HCT116 (cell line): ENCODE results near the gene CDKN2A. TPM values are rescaled to one million over a fixed set of nuclear protein-coding genes. Genes with fewer than 3 reads are reported as not detected.

Experiments
- ATAC-seq: fragments of 200-7000 bp; cut with Tn5 transposase; 2 replicates; pipeline ENCODE4 v1.9.1; 2020; ENCODE audit warnings: mild to moderate bottlenecking, moderate library complexity
- BruUV-seq: library from RNA; stranded (reverse); fragments of 400-500 nt; replicated peaks from 2 replicates; lab custom pipeline; 2021; lab: Mats Ljungman, UMichigan
- CTCF ChIA-PET: fragments of 300-600 bp; sonication (Branson Sonifier 250); formaldehyde crosslinking; loops from one replicate; lab custom pipeline; 2021; ENCODE audit warnings: antibody characterized with exemption; lab: Charles Lee
- POLR2A ChIA-PET: fragments of 300-600, 350-600 bp; sonication (Branson Sonifier 250); formaldehyde crosslinking; loops from one replicate; lab custom pipeline; 2021; ENCODE audit warnings: antibody characterized with exemption; lab: Charles Lee
- RAD21 ChIA-PET, 2 experiments: fragments of 300-600 bp; sonication (Branson Sonifier 250); formaldehyde crosslinking; loops; one replicate each; lab custom pipeline; 2023; ENCODE audit warnings: low total read pairs in 2 of 2; ENCODE audit not compliant: uncharacterized antibody in 2 of 2, unreplicated experiment in 2 of 2, low non-redundant PET in 1 of 2; lab: Charles Lee
- DNase-seq: peaks from one replicate; pipeline ENCODE4 v3.0.0-alpha.2; 2010; ENCODE audit warnings: low read depth, low spot score
- H2AFZ ChIP-seq: fragments of 200-600 bp; shearing (Covaris generic), sonication (generic); 2 replicates; pipeline ENCODE4 v1.6.1; 2017; ENCODE audit warnings: low read depth, mixed run types, mixed read lengths, antibody characterized with exemption, low read length; ENCODE audit not compliant: poor library complexity, severe bottlenecking
- H3K27ac ChIP-seq: 2 replicates; pipeline ENCODE4 v1.5.1; 2012; ENCODE audit warnings: low read depth, low read length
- H3K27me3 ChIP-seq: fragments of 200-600 bp; sonication (generic); 2 replicates; pipeline ENCODE4 v1.6.1; 2016; ENCODE audit warnings: mixed run types, low read length, mixed read lengths; ENCODE audit not compliant: insufficient read depth
- H3K36me3 ChIP-seq, 2 experiments: fragments of 200-500 bp in 1 of 2; fragments of 200-600 bp in 1 of 2; sonication (Bioruptor generic) in 1 of 2; sonication (generic) in 1 of 2; 2 replicates each; pipeline versions ENCODE4 v1.5.1 to v1.6.1; 2014 to 2016; ENCODE audit warnings: low read length in 2 of 2, inconsistent platforms in 1 of 2, mixed read lengths in 1 of 2, mixed run types in 1 of 2; ENCODE audit not compliant: insufficient read depth in 2 of 2, control insufficient read depth in 1 of 2
- H3K4me1 ChIP-seq, 2 experiments: fragments of 200-600 bp in 1 of 2; sonication (generic) in 1 of 2; 2 replicates each; pipeline versions ENCODE4 v1.5.1 to v1.6.1; 2012 to 2017; ENCODE audit warnings: low read length in 2 of 2, inconsistent platforms in 1 of 2, mild to moderate bottlenecking in 1 of 2, mixed read lengths in 1 of 2, mixed run types in 1 of 2, moderate library complexity in 1 of 2; ENCODE audit not compliant: insufficient read depth in 2 of 2, control insufficient read depth in 1 of 2
- H3K4me2 ChIP-seq: fragments of 200-600 bp; sonication (generic); 2 replicates; pipeline ENCODE4 v1.6.1; 2017; ENCODE audit warnings: mixed run types, low read length, mixed read lengths
- H3K4me3 ChIP-seq, 2 experiments: fragments of 200-600 bp in 1 of 2; sonication (generic) in 1 of 2; replicated peaks in 1 of 2; 2 replicates each; pipeline ENCODE4 v1.5.1; 2011 to 2016; ENCODE audit warnings: low read length in 2 of 2, control low read depth in 1 of 2, low read depth in 1 of 2, mild to moderate bottlenecking in 1 of 2, mixed read lengths in 1 of 2, mixed run types in 1 of 2
- H3K79me2 ChIP-seq: fragments of 200-600 bp; sonication (generic); 2 replicates; pipeline ENCODE4 v1.6.1; 2017; ENCODE audit warnings: mild to moderate bottlenecking, mixed run types, low read length, moderate library complexity, mixed read lengths; ENCODE audit not compliant: insufficient read depth
- H3K9ac ChIP-seq: fragments of 200-600 bp; sonication (generic); 2 replicates; pipeline ENCODE4 v1.6.1; 2016; ENCODE audit warnings: low read length, mixed read lengths
- H3K9me2 ChIP-seq: fragments of 200-600 bp; sonication (generic), shearing (Covaris generic); 2 replicates; pipeline ENCODE4 v1.6.1; 2017; ENCODE audit warnings: mixed run types, mild to moderate bottlenecking, moderate library complexity; ENCODE audit not compliant: insufficient read depth
- H3K9me3 ChIP-seq, 2 experiments: fragments of 200-500 bp in 1 of 2; fragments of 200-600 bp in 1 of 2; sonication (Bioruptor generic) in 1 of 2; sonication (generic) in 1 of 2; 2 replicates each; pipeline ENCODE4 v1.6.1; 2014 to 2017; ENCODE audit warnings: low read length in 2 of 2, mixed read lengths in 2 of 2, inconsistent platforms in 1 of 2, low read depth in 1 of 2, mild to moderate bottlenecking in 1 of 2, mixed run types in 1 of 2, moderate library complexity in 1 of 2; ENCODE audit not compliant: control insufficient read depth in 1 of 2, insufficient read depth in 1 of 2
- H4K20me1 ChIP-seq: fragments of 200-600 bp; sonication (generic), shearing (Covaris generic); 2 replicates; pipeline ENCODE4 v1.6.1; 2017; ENCODE audit warnings: mixed run types, mild to moderate bottlenecking, moderate library complexity; ENCODE audit not compliant: insufficient read depth
- CBX3 ChIP-seq: IDR thresholded peaks from 2 replicates; pipeline ENCODE4 v1.6.1; 2012; ENCODE audit warnings: low read depth
- CEBPB ChIP-seq: IDR thresholded peaks from 2 replicates; pipeline ENCODE4 v1.6.1; 2012; ENCODE audit warnings: low read depth
- EZH2 ChIP-seq: fragments of 200-600 bp; sonication (generic); IDR thresholded peaks from 2 replicates; pipeline ENCODE4 v1.6.1; 2017; ENCODE audit warnings: antibody characterized with exemption, mixed run types
- EZH2phosphoT487 ChIP-seq: fragments of 200-600 bp; IDR thresholded peaks from 2 replicates; pipeline ENCODE4 v1.6.1; 2018; ENCODE audit warnings: antibody characterized with exemption, borderline replicate concordance
- FOSL1 ChIP-seq: IDR thresholded peaks from 2 replicates; pipeline ENCODE4 v1.6.1; 2012; ENCODE audit warnings: low read depth
- JUND ChIP-seq: IDR thresholded peaks from 2 replicates; pipeline ENCODE4 v1.6.1; 2012
- POLR2A ChIP-seq: IDR thresholded peaks from 2 replicates; pipeline ENCODE4 v1.7.0; 2011; ENCODE audit warnings: borderline replicate concordance; ENCODE audit not compliant: insufficient read depth, insufficient read length; ENCODE audit errors: extremely low read depth
- POLR2AphosphoS5 ChIP-seq: IDR thresholded peaks from 2 replicates; pipeline ENCODE4 v1.6.1; 2011; ENCODE audit warnings: mild to moderate bottlenecking, low read depth, low read length, moderate library complexity
- RAD21 ChIP-seq: IDR thresholded peaks from 2 replicates; pipeline ENCODE4 v1.6.1; 2012; ENCODE audit warnings: low read depth, mild to moderate bottlenecking
- SRF ChIP-seq: IDR thresholded peaks from 2 replicates; pipeline ENCODE4 v1.6.1; 2012; ENCODE audit warnings: low read depth
- TCF7L2 ChIP-seq: IDR thresholded peaks from 2 replicates; pipeline ENCODE4 v1.7.0; 2011; ENCODE audit warnings: borderline replicate concordance, inconsistent platforms; ENCODE audit not compliant: insufficient read depth, insufficient read length; ENCODE audit errors: extremely low read depth
- ZNF274 ChIP-seq: fragments of 200-500 bp; sonication (Bioruptor generic); IDR thresholded peaks from 2 replicates; pipeline ENCODE4 v1.6.1; 2014; ENCODE audit warnings: mild to moderate bottlenecking, low read depth, low read length, inconsistent platforms
- intact Hi-C: fragments of 100-400 bp; cut with micrococcal nuclease; formaldehyde crosslinking; loops from 2 replicates; pipeline ENCODE4 v1.10.0; 2022
- total RNA-seq: library from RNA; stranded (reverse); gene quantifications from one replicate; pipeline ENCODE4 v1.2.1, GENCODE V29; 2021; ENCODE audit not compliant: unreplicated experiment
- TF ChIP-seq, protein P1 (sequence below): IDR thresholded peaks from 2 replicates; pipeline ENCODE4 v1.6.1; 2012
- TF ChIP-seq, protein P2 (sequence below), 3 experiments: fragments of 200-600 bp in 1 of 3; sonication (generic) in 1 of 3; IDR thresholded peaks in 2 of 3; conservative IDR thresholded peaks in 1 of 3; 2 replicates each; pipeline ENCODE4 v1.5.1; 2012 to 2017; ENCODE audit warnings: low read depth in 2 of 3, low read length in 2 of 3, antibody characterized with exemption in 1 of 3, borderline replicate concordance in 1 of 3, control low read depth in 1 of 3, mild to moderate bottlenecking in 1 of 3, mixed read lengths in 1 of 3, mixed run types in 1 of 3, moderate library complexity in 1 of 3; ENCODE audit not compliant: insufficient read depth in 1 of 3

The CDKN2A gene
- total RNA-seq, 1 experiment from 2014 or later: 89.7 TPM

DNA sequence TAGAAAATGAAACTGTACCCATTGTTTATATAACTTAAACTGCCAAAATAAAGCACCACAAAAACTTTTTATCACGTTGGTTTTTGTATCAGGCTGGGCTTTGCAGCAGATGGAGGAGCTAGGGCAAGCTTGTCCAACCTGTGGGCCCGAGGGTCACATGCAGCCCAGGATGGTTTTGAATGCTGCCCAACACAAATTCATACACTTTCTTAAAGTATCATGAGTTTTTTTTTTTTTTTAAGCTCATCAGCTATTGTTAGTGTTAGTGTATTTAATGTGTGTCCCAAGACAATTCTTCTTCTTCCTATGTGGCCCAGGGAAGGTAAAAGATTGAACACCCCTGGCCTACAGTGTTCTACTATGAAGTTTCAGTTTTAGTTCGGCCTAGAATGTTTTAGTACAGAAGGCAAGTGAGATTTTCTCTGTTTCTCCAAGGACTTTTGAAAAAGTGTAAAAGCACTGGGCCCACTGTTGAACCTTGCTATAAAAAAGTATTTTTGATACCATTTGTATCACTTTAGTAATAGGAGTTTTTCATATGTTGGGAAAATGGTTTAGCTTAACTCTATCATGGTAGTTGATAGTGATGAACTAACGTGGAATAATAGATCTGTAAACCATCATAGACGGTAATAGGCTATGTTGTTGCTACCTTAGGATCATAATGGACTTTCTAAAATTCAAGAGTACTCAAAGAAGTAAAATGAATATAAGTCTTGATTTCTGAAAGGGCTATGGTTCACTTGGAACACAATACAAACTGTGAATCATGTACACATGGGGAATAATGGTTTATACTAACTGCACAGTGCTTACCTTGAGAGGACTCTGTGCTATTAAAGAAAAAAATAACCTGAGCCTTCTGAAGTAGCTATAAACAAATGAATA, 2.9 kb downstream of the CDKN2A start:
- DNase-seq (no peak), ATAC-seq (no peak)
- intact Hi-C loops: no loop called here
- H3K4me2 ChIP-seq: no peak overlapping the region
- ChIA-PET CTCF (interaction anchor here (1.4 to 2.4 kb wide), 2 partner anchors 17 to 178 kb away, joined by 4 to 11 read pairs; partner anchors contain the start of gene CDKN2B), RAD21 (no interaction called here), POLR2A (no interaction called here)
- H3K9ac ChIP-seq: no peak overlapping the region
- no peak overlapping the region for H2AFZ ChIP-seq
- no peak overlapping the region for H3K4me3 ChIP-seq
- H3K79me2 ChIP-seq: peaks cover 66% of the 10 kb centered on the region
- H4K20me1 ChIP-seq: no peaks in the 10 kb centered on the region
- H3K27me3 ChIP-seq: no peaks in the 10 kb centered on the region
- no peaks in the 10 kb centered on the region for H3K9me3 ChIP-seq
- peaks cover 4 to 13% of the 10 kb centered on the region in 2 experiments; a peak in 3 of 4 replicates for H3K4me1 ChIP-seq
- TF ChIP-seq, protein P1, sequence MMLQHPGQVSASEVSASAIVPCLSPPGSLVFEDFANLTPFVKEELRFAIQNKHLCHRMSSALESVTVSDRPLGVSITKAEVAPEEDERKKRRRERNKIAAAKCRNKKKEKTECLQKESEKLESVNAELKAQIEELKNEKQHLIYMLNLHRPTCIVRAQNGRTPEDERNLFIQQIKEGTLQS: no peak
- TF ChIP-seq CEBPB: no peak
- no peak for TF ChIP-seq POLR2AphosphoS5
- TF ChIP-seq EZH2phosphoT487: no peak
- no peak for TF ChIP-seq CBX3
- no peak for TF ChIP-seq JUND
- TF ChIP-seq TCF7L2: no peak
- TF ChIP-seq, protein P2, sequence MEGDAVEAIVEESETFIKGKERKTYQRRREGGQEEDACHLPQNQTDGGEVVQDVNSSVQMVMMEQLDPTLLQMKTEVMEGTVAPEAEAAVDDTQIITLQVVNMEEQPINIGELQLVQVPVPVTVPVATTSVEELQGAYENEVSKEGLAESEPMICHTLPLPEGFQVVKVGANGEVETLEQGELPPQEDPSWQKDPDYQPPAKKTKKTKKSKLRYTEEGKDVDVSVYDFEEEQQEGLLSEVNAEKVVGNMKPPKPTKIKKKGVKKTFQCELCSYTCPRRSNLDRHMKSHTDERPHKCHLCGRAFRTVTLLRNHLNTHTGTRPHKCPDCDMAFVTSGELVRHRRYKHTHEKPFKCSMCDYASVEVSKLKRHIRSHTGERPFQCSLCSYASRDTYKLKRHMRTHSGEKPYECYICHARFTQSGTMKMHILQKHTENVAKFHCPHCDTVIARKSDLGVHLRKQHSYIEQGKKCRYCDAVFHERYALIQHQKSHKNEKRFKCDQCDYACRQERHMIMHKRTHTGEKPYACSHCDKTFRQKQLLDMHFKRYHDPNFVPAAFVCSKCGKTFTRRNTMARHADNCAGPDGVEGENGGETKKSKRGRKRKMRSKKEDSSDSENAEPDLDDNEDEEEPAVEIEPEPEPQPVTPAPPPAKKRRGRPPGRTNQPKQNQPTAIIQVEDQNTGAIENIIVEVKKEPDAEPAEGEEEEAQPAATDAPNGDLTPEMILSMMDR (IDR thresholded peaks at IDR 0.05 in 2 of 3, conservative IDR thresholded peaks at IDR 0.05 in 1 of 3; ENCODE audit: borderline replicate concordance in 1 of 3, insufficient read depth in 1 of 3, low read depth in 2 of 3, low read length in 2 of 3): no peak
- no peak for TF ChIP-seq ZNF274
- no peak for TF ChIP-seq SRF
- TF ChIP-seq FOSL1: no peak
- no peak for TF ChIP-seq RAD21
- no peak for TF ChIP-seq POLR2A
- TF ChIP-seq EZH2: no peak
- BruUV-seq: no TSS peak
- no peaks in the 10 kb centered on the region for H3K9me2 ChIP-seq
- no peak overlapping the region for H3K27ac ChIP-seq
- H3K36me3 ChIP-seq: no peaks in the 10 kb centered on the region
